Thymus (tissue), 11 donors: ENCODE data around the gene GPN1. TPM values are rescaled to one million over a fixed set of nuclear protein-coding genes. Genes with fewer than 3 reads are reported as not detected.
"Not testable (repeated sequence)": the region's sequence is repeated elsewhere in the genome, so short reads cannot be mapped to it uniquely, and the experiment has no call there.

Experiments used
- DNase-seq, 9 donors: peaks; one replicate each; pipeline ENCODE4 v3.0.0-alpha.2; 2013; ENCODE audit warnings: low spot score in 9 of 9, low read depth in 6 of 9, missing footprints in 1 of 9
- H3K27ac ChIP-seq, 2 donors: one replicate each; pipeline ENCODE4 v1.5.1; 2013; ENCODE audit warnings: control low read depth in 1 of 2, low read depth in 1 of 2, low read length in 1 of 2, mild to moderate bottlenecking in 1 of 2, moderate library complexity in 1 of 2
- H3K27me3 ChIP-seq, 2 donors: one replicate each; pipeline ENCODE4 v1.5.1; 2013; ENCODE audit warnings: low read length in 1 of 2; ENCODE audit not compliant: control insufficient read depth in 2 of 2, insufficient read depth in 1 of 2
- H3K36me3 ChIP-seq, 2 donors: one replicate each; pipeline ENCODE4 v1.5.1; 2013; ENCODE audit warnings: low read length in 1 of 2, mild to moderate bottlenecking in 1 of 2, moderate library complexity in 1 of 2; ENCODE audit not compliant: control insufficient read depth in 2 of 2, insufficient read depth in 2 of 2
- H3K4me1 ChIP-seq, 2 donors: one replicate each; pipeline ENCODE4 v1.5.1; 2013; ENCODE audit warnings: low read length in 2 of 2; ENCODE audit not compliant: control insufficient read depth in 2 of 2, insufficient read depth in 2 of 2
- H3K4me3 ChIP-seq, 2 donors: one replicate each; pipeline ENCODE4 v1.5.1; 2013; ENCODE audit warnings: low read length in 2 of 2, control low read depth in 1 of 2, mild to moderate bottlenecking in 1 of 2
- H3K9me3 ChIP-seq, 2 donors: one replicate each; pipeline ENCODE4 v1.5.1; 2013; ENCODE audit warnings: low read length in 1 of 2, mild to moderate bottlenecking in 1 of 2; ENCODE audit not compliant: control insufficient read depth in 2 of 2, insufficient read depth in 1 of 2
- WGBS: extraction: QIAGEN DNeasy Blood & Tissue Kit; methylation state at CpG from one replicate; pipeline ENCODE4 v1.1.7; 2013; 5-methylcytosine and 5-hydroxymethylcytosine counted together
- polyA plus RNA-seq: library from polyadenylated mRNA; stranded (reverse); fragments of 200-250 nt; gene quantifications from one replicate; pipeline ENCODE4 v1.2.3, GENCODE V29; 2013
- total RNA-seq: library from RNA; stranded (reverse); fragments of 120-200 nt; gene quantifications from one replicate; pipeline ENCODE4 v1.2.4, GENCODE V29; 2013
- donor health status: healthy.

GPN1 gene
- total and polyA plus RNA-seq, 2 donors, result 33.9 to 35.1 TPM

GRCh38 chr2:27672723-27673486 lies 44.1 kb downstream of the GPN1 start:
- Histone ChIP-seq H3K4me1 (no peaks in the 10 kb centered on the region), H3K27ac (no peak overlapping the region), H3K27me3 (no peaks in the 10 kb centered on the region), H3K36me3 (peaks cover 15 to 39% of the 10 kb centered on the region in 2 donors), H3K4me3 (no peak overlapping the region), H3K9me3 (no peaks in the 10 kb centered on the region)
- 94% methylated on average over 5 of the region's 5 CpGs for WGBS
- no peak for DNase-seq

GRCh38 chr2:27680571-27680970 lies 51.7 kb downstream of the GPN1 start:
- no peak for DNase-seq
- H3K27ac ChIP-seq, result no peak overlapping the region
- H3K27me3 ChIP-seq, result no peaks in the 10 kb centered on the region
- no peaks in the 10 kb centered on the region for H3K4me1 ChIP-seq
- WGBS, result 95% methylated on average over 2 of the region's 2 CpGs
- no peaks in the 10 kb centered on the region for H3K9me3 ChIP-seq
- no peak overlapping the region for H3K4me3 ChIP-seq
- peaks cover 18 to 46% of the 10 kb centered on the region in 2 donors for H3K36me3 ChIP-seq

- no peak for DNase-seq
- Histone ChIP-seq H3K27me3 (no peaks in the 10 kb centered on the region), H3K36me3 (peaks cover 24 to 52% of the 10 kb centered on the region in 2 donors), H3K9me3 (no peaks in the 10 kb centered on the region), H3K4me3 (no peak overlapping the region), H3K4me1 (no peaks in the 10 kb centered on the region), H3K27ac (no peak overlapping the region)
- 98% methylated on average over 1 of the region's 1 CpG for WGBS
Measured at GRCh38 chr2:27681841-27682240, 53.0 kb downstream of the GPN1 start.

DNA sequence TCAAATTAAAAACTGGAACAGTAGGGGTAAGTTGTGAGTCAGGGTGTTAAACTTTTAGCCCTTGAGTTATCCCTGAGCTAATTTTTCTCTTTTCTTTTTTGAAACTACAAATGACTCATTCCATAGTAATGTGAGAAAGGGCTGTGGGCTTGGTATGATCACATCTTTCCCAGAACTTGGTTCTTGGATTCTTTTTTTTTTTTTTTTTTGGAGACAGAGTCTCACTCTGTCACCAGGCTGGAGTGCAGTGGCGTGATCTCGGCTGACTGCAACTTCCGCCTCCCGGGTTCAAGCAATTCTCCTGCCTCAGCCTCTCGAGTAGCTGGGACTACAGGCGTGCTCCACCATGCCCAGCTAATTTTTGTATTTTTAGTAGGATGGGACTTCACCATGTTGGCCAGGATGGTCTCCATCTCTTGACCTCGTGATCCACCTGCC lies 53.5 kb downstream of the GPN1 start:
- H3K9me3 ChIP-seq, H3K27ac ChIP-seq, DNase-seq, H3K4me3 ChIP-seq, H3K4me1 ChIP-seq, H3K27me3 ChIP-seq: not testable (repeated sequence)
- H3K36me3 ChIP-seq, result peaks cover 25 to 54% of the 10 kb centered on the region in 2 donors
- 95% methylated on average over 7 of the region's 7 CpGs for WGBS

GRCh38 chr2:27683390-27684071 lies 54.7 kb downstream of the GPN1 start:
- Histone ChIP-seq H3K36me3 (peaks cover 26 to 53% of the 10 kb centered on the region in 2 donors), H3K4me1 (no peaks in the 10 kb centered on the region), H3K27ac (no peak overlapping the region), H3K27me3 (no peaks in the 10 kb centered on the region), H3K4me3 (no peak overlapping the region), H3K9me3 (no peaks in the 10 kb centered on the region)
- DNase-seq, result peak; percentile 60 to 98 (median 95)
- WGBS, result 49% methylated on average over 9 of the region's 9 CpGs

DNA sequence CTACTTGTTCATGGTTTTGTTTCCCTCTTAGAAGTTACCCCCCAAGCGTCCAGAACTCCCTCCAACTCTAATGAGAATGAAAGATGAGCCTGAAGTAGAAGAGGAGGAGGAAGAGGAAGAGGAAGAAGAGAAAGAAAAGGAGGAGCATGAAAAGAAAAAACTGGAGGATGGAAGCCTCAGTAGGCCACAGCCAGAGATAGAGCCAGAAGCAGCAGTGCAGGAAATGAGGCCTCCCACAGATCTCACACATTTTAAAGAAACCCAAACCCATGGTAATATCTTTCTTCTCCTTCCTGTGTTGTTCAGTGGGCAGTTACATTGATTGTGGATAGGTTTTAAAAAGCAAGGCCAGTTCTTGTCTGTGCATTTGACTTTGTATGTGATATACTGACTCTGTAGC lies 56.2 kb downstream of the GPN1 start:
- H3K27me3 ChIP-seq, H3K9me3 ChIP-seq, DNase-seq, H3K27ac ChIP-seq, H3K4me3 ChIP-seq, H3K4me1 ChIP-seq: not testable (repeated sequence)
- WGBS, result 98% methylated on average over 1 of the region's 1 CpG
- peaks cover 30 to 55% of the 10 kb centered on the region in 2 donors for H3K36me3 ChIP-seq

GRCh38 chr2:27685577-27685976 lies 56.7 kb downstream of the GPN1 start:
- WGBS, result 97% methylated on average over 3 of the region's 3 CpGs
- no peak for DNase-seq
- Histone ChIP-seq H3K36me3 (peaks cover 28 to 55% of the 10 kb centered on the region in 2 donors), H3K4me3 (no peak overlapping the region), H3K27ac (no peak overlapping the region), H3K4me1 (no peaks in the 10 kb centered on the region), H3K27me3 (no peaks in the 10 kb centered on the region), H3K9me3 (no peaks in the 10 kb centered on the region)

DNA sequence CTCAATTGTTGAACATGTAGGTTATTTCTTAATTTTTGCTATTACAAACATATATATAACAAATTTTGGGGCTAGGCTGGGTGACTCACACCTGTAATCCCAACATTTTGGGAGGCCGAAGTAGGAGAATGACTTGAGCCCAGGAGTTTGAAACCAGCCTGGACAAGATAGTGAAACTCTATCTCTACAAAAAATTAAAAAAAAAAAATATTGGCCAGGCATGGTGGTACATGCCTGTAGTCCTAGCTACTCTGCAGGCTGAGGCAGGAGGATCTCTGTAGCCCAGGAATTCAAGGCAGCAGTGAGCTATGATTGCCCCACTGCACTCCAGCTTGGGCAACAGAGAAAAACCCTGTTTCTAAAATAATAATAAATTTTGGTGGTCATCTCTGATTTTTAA lies 58.4 kb downstream of the GPN1 start:
- no peak overlapping the region for H3K4me3 ChIP-seq
- H3K36me3 ChIP-seq, result peaks cover 23 to 52% of the 10 kb centered on the region in 2 donors

DNA sequence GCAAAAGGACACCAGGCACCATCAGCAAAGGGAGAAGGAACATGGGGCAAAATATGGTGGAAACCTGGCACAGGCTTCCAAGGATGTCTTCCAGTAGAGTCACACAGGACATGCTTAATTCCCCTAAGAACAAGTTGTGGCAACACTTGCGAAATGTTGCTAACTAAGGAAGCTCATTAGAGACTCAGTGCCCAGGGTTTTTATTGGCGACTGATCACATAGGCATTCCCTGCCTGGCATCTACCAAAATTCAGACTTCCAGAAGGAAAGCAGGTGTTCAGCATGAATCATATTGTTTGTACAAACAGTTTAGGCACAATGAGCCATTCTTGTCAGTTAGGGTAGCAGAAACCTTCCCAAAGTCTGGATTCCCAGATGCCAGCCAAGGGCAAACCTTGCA lies 60.6 kb downstream of the GPN1 start:
- Histone ChIP-seq H3K4me1 (no peaks in the 10 kb centered on the region), H3K36me3 (peaks cover 23 to 41% of the 10 kb centered on the region in 2 donors), H3K27me3 (no peaks in the 10 kb centered on the region), H3K4me3 (no peak overlapping the region), H3K9me3 (no peaks in the 10 kb centered on the region), H3K27ac (no peak overlapping the region)
- WGBS, result 100% methylated on average over 2 of the region's 2 CpGs
- DNase-seq, result no peak

More for the DNA sequence above, 58.4 kb downstream of the GPN1 start:
- WGBS, result 87% methylated on average over 1 of the region's 1 CpG
- Histone ChIP-seq H3K27me3 (no peaks in the 10 kb centered on the region), H3K4me1 (no peaks in the 10 kb centered on the region), H3K27ac (no peak overlapping the region), H3K9me3 (no peaks in the 10 kb centered on the region)
- DNase-seq, result no peak
